T-helper 17 cell (primary cell): ENCODE results near the gene SKI. TPM values are rescaled to one million over a fixed set of nuclear protein-coding genes. Genes with fewer than 3 reads are reported as not detected.

Experiments used
- ATAC-seq: fragments of 150-1000 bp; cut with Tn5 transposase; 2 replicates; pipeline ENCODE4 v1.10.0; 2021; ENCODE audit warnings: mild to moderate bottlenecking, moderate library complexity
- DNase-seq, 3 donors: peaks; one replicate each; pipeline versions ENCODE4 v3.0.0 to v3.0.0-alpha.2; 2020 to 2021
- H3K9me3 ChIP-seq: one replicate; pipeline ENCODE4 v1.7.0; 2013; ENCODE audit warnings: low read length, mild to moderate bottlenecking; ENCODE audit not compliant: control insufficient read depth, poor library complexity, severe bottlenecking
- H3K27ac Mint-ChIP-seq: one replicate; pipeline ENCODE4 v1.8.0; 2022; ENCODE audit warnings: mild to moderate bottlenecking, moderate library complexity, mixed read lengths
- H3K27me3 Mint-ChIP-seq: one replicate; pipeline ENCODE4 v1.8.0; 2022; ENCODE audit warnings: mixed read lengths
- H3K36me3 Mint-ChIP-seq: one replicate; pipeline ENCODE4 v1.8.0; 2022; ENCODE audit warnings: low read depth, mixed read lengths
- H3K4me1 Mint-ChIP-seq: one replicate; pipeline ENCODE4 v1.8.0; 2022; ENCODE audit warnings: mild to moderate bottlenecking, mixed read lengths
- H3K4me3 Mint-ChIP-seq: one replicate; pipeline ENCODE4 v1.8.0; 2022; ENCODE audit warnings: mild to moderate bottlenecking, moderate library complexity, mixed read lengths
- total RNA-seq, 4 donors: library from RNA in 2 of 4; stranded (reverse) in 2 of 4; gene quantifications; one replicate each; pipeline ENCODE4 v1.2.3 and lab custom pipeline; 2022 to 2026

Gene SKI
- total RNA-seq, 2 donors from 2014 or later: 183 to 215 TPM

DNA sequence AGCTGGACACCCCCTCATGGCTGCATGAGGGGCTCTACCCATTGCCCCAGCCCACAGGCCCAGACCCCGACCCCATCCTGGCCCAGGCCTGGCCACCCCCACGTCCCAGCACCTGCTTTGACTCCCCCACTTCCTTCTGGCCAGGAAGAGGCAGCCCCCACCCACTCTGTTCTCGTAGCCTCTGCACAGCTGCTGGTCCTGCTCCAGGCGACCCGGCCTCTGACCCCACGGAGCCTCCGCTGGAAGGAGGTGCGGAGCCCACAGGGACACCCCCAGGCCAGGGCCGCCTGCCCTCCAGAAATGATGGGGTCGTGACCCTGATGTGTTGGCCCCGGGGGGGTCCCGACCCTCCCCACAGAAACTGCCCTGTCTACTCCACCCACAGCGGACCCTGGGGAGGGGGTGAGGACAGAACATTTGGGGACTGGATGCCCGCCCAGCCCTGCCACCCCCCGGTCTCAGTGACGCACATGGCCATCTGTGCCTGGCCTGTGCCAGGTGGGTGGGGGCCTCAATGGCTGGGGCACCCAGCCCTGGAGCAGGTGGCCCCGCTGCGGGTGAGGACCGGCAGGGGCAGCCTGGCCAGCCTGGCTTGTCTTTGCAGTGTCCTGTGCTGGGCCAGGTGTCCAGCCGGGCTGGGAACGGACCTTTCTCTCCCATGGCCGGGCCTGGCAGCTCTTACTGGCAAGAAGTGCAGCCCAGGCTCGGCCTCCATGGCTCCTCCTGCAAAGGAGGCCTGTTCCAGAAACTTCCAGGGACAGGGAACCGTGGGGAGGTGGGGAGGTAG lies 84.6 kb downstream of the SKI start:
- Mint-ChIP-seq H3K27me3 (no peaks in the 10 kb centered on the region), H3K36me3 (peaks cover 4% of the 10 kb centered on the region), H3K4me1 (peaks cover 18% of the 10 kb centered on the region), H3K4me3 (peak overlapping the region; percentile 21), H3K27ac (peak overlapping the region; percentile 83)
- H3K9me3 ChIP-seq: no peaks in the 10 kb centered on the region
- ATAC-seq (no peak), DNase-seq (no peak)

DNA sequence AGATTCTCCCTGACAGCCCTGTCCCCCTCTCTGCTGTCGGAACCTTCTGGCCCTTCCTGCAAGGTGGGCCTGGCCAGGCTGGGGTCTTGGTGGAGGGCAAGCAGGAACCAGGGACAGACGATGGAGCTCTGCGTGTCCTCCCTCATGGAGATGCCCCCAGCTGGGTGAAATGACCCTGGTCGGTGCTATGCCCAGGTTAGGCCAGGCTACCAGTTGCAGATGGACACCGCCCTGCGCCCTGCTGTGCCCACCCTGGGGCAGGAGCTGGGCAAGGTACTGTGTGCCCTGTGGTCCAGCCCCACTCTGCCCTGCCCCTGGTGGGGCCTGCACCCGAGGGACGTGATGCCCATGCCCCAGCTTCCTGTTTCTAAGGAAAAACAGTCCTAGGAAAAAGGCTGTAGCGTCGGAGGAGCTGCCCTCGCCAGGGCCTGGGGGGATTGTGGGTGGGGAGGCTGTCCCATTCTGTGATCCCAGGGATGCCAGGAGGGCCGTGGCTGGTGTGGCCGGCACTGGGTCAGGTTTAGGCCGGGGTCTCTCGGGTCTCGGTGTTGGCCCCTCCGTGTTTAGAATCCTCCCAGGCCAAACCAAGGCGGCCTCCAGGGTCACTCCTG lies 85.6 kb downstream of the SKI start:
- Mint-ChIP-seq H3K4me1 (peaks cover 16% of the 10 kb centered on the region), H3K27ac (peak overlapping the region; percentile 83), H3K27me3 (no peaks in the 10 kb centered on the region), H3K4me3 (peak overlapping the region; percentile 62), H3K36me3 (no peaks in the 10 kb centered on the region)
- H3K9me3 ChIP-seq: no peaks in the 10 kb centered on the region
- ATAC-seq (no peak), DNase-seq (no peak)

DNA sequence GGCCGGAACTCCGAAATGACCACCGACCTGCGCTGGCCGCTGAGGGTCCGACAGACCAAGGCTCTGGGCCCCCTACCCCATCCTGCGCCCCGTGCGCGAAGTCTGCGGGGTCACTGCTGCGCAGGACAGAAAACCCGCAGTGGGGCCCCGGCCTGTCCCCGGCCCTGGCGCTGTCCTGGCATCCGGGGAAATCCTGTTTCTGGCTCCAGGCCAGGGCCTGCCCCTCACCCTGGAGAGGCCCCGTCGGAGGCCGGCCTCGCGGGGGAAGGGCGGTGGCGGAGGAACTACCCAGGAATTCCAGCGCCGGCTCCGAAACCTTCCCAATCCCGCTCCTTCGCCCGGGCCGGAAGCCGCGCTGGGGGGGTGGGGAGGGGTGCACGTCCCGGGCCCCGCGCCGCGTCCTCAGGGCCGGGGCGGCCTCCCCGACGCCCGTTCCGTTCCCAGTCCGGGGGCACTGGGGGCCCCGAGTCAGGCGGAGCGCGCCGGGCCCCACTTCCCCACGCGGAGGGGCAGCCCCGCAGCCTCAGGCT lies 86.2 kb downstream of the SKI start:
- H3K9me3 ChIP-seq: no peaks in the 10 kb centered on the region
- no peaks in the 10 kb centered on the region for H3K27me3 Mint-ChIP-seq
- DNase-seq (peak in 1 of 3 donors; percentile 37), ATAC-seq (peak; percentile 2)
- peaks cover 16% of the 10 kb centered on the region for H3K4me1 Mint-ChIP-seq
- no peaks in the 10 kb centered on the region for H3K36me3 Mint-ChIP-seq
- peak overlapping the region; percentile 62 for H3K4me3 Mint-ChIP-seq
- no peak overlapping the region for H3K27ac Mint-ChIP-seq

DNA sequence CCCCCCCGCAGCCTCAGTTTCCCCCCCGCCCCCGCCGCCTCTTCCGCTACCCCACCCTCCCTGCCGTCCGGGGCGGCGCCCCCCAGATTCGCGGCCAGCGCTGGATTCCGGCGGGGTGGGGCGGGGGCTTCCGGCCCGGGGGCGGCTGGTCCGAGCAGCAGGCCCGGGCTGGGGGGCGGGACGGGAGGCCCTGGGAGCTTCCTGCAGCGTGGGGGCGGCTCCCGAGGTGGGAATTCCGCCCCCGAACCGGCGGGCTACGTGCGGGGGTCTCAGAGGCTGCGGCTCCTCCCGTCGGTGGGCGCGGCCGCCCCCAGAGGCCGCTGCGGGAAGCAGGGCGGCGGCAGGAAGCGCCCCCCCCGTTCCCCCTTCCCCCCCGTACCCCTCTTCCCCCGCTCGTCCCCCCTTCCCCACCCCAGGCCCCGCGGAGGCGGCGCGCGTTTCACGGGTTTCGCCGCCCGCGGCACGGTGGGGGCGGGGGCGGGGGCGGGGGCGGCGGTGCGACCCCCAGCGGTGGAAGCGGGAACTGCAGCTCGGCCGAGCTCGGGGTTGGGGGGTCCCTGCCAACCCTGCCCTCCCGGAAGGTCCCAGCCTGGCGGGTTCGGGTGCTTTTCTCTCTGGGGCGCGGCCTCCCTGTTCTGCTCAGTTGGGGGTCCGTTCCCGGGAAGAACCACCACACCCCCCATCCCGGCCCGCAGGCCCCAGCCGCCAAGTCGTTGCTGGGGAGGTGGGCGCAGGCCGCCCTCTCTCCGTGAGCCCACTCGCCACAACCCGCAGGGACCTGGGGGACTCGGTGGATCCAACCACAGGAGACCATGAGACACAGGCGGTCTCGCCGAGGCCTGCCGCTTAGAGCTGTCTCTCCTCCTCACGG lies 86.9 kb downstream of the SKI start:
- Mint-ChIP-seq H3K27me3 (no peaks in the 10 kb centered on the region), H3K4me3 (peak overlapping the region; percentile 77), H3K27ac (no peak overlapping the region), H3K36me3 (no peaks in the 10 kb centered on the region), H3K4me1 (peaks cover 16% of the 10 kb centered on the region)
- DNase-seq (peak; percentile 61 to 65 (median 62)), ATAC-seq (peak; percentile 39)
- no peaks in the 10 kb centered on the region for H3K9me3 ChIP-seq

GRCh38 chr1:2315674-2316450 lies 87.7 kb downstream of the SKI start:
- DNase-seq (no peak), ATAC-seq (no peak)
- H3K9me3 ChIP-seq: no peaks in the 10 kb centered on the region
- H3K4me3 Mint-ChIP-seq: peak overlapping the region; percentile 77
- H3K36me3 Mint-ChIP-seq: no peaks in the 10 kb centered on the region
- no peak overlapping the region for H3K27ac Mint-ChIP-seq
- no peaks in the 10 kb centered on the region for H3K27me3 Mint-ChIP-seq
- peaks cover 12% of the 10 kb centered on the region for H3K4me1 Mint-ChIP-seq

DNA sequence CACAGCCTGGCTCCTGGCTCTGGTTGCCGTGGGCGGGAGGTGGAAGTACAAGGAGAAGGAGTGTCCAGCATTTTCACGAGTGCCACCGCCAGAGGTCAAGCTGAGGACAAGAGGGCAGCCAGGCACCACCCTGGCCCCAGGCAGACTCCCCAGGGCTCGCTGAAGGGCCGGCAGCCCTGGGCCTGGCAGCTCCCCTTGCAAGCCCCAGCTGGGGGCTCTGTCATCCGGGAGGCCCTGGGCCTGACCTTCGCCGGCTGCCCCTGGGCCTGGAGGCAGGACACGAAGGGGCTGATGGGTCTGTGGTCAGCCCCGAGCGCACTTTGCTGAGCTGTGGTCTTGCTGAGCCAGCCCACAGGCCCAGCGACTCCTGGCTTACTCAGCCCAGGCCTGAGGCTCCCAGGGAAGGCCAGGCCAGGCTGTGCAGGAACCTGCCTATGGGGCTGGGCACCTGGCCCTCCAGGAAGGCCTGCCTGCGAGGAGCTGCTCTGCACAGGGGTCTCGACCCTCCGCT lies 88.4 kb downstream of the SKI start:
- ATAC-seq: no peak
- Mint-ChIP-seq H3K27me3 (no peaks in the 10 kb centered on the region), H3K27ac (no peak overlapping the region), H3K4me1 (peaks cover 10% of the 10 kb centered on the region), H3K4me3 (no peak overlapping the region), H3K36me3 (no peaks in the 10 kb centered on the region)
- no peaks in the 10 kb centered on the region for H3K9me3 ChIP-seq
- no peak for DNase-seq

GRCh38 chr1:2317230-2318065 lies 89.3 kb downstream of the SKI start:
- H3K4me1 Mint-ChIP-seq: peaks cover 10% of the 10 kb centered on the region
- no peak overlapping the region for H3K4me3 Mint-ChIP-seq
- no peaks in the 10 kb centered on the region for H3K27me3 Mint-ChIP-seq
- DNase-seq (no peak), ATAC-seq (no peak)
- no peaks in the 10 kb centered on the region for H3K36me3 Mint-ChIP-seq
- peak overlapping the region; percentile 29 for H3K27ac Mint-ChIP-seq
- no peaks in the 10 kb centered on the region for H3K9me3 ChIP-seq

GRCh38 chr1:2318314-2319278 lies 90.5 kb downstream of the SKI start:
- Mint-ChIP-seq H3K27ac (peak overlapping the region; percentile 29), H3K36me3 (no peaks in the 10 kb centered on the region), H3K27me3 (no peaks in the 10 kb centered on the region), H3K4me3 (no peak overlapping the region), H3K4me1 (peaks cover 5% of the 10 kb centered on the region)
- H3K9me3 ChIP-seq: no peaks in the 10 kb centered on the region
- ATAC-seq (no peak), DNase-seq (no peak)

DNA sequence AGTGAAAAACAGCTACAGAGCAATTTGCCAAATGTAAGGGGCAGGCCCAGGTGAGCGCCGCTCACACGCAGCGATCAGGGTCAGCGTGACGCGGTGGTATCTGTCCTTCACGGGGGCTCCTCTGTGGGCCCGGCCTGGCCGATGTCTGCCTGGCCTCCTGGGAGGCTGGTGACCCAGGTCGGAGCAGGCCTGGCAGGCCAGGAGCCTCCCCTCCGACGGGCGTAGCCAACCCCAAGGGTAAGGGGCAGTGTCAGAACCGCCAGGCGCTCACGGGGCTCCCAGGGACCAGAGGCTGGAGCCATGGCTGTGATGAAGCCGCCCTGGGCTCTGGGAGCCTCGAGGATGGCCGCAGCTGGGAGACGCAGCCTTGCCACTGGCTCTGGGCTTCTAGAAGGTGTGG lies 91.2 kb downstream of the SKI start:
- Mint-ChIP-seq H3K27me3 (no peaks in the 10 kb centered on the region), H3K36me3 (no peaks in the 10 kb centered on the region), H3K4me3 (no peak overlapping the region), H3K27ac (no peak overlapping the region), H3K4me1 (peaks cover 2% of the 10 kb centered on the region)
- H3K9me3 ChIP-seq: no peaks in the 10 kb centered on the region
- ATAC-seq: no peak
- DNase-seq: no peak

DNA sequence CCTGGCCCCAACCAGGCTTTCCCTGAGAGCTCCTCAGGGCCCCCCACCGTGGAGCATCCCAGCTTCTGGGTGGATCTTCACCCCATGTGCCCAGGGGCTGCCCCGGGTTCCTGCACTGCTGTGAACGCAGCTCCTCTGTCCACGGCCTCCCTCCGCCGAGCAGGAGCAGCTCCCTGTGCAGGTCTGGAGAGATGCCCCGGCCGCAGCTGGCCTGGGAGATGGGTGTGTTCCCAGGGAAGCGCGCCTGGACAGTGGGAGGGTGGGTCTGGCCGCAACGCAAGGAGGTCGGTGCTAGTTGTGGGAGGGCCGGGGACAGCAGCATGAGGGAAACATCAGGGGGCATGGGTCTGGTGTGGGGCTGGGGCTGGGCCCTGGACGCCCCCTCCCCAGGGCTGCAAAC lies 91.9 kb downstream of the SKI start:
- no peak for ATAC-seq

More for the DNA sequence above, 91.9 kb downstream of the SKI start:
- no peak overlapping the region for H3K4me3 Mint-ChIP-seq
- H3K27ac Mint-ChIP-seq: no peak overlapping the region
- no peak for DNase-seq
- H3K9me3 ChIP-seq: no peaks in the 10 kb centered on the region
- no peaks in the 10 kb centered on the region for H3K27me3 Mint-ChIP-seq
- H3K4me1 Mint-ChIP-seq: peaks cover 2% of the 10 kb centered on the region
- H3K36me3 Mint-ChIP-seq: no peaks in the 10 kb centered on the region
